AG04450 (cell line): ENCODE data around the gene RNF213. TPM values are rescaled to one million over a fixed set of nuclear protein-coding genes. Genes with fewer than 3 reads are reported as not detected.

Experiments used
- CTCF ChIA-PET: fragments of 300-600, 350-600 bp; formaldehyde crosslinking; extraction: SDS; loops from one replicate; lab custom pipeline; 2022; ENCODE audit warnings: antibody characterized with exemption, inconsistent platforms; lab: Charles Lee
- POLR2A ChIA-PET: fragments of 350-600 bp; formaldehyde crosslinking; extraction: SDS; loops from one replicate; lab custom pipeline; 2021; ENCODE audit warnings: antibody characterized with exemption, inconsistent platforms; lab: Yijun Ruan, JAX
- DNase-seq: peaks from one replicate; pipeline ENCODE4 v3.0.0-alpha.2; 2011; ENCODE audit warnings: low read depth, low spot score
- H3K27ac ChIP-seq: one replicate; pipeline ENCODE4 v1.5.1; 2012; ENCODE audit warnings: low read depth, low read length, control low read depth
- H3K27me3 ChIP-seq: one replicate; pipeline ENCODE4 v1.6.0; 2012; ENCODE audit warnings: low read length; ENCODE audit not compliant: control insufficient read depth, insufficient read depth
- H3K4me3 ChIP-seq: 2 replicates; pipeline ENCODE4 v1.5.1; 2011; ENCODE audit warnings: mild to moderate bottlenecking, low read depth, low read length, control low read depth
- H3K9me3 ChIP-seq: 2 replicates; pipeline ENCODE4 v1.5.1; 2012; ENCODE audit warnings: low read length; ENCODE audit not compliant: control insufficient read depth, insufficient read depth
- CTCF ChIP-seq: IDR thresholded peaks from 2 replicates; pipeline ENCODE4 v1.5.1; 2011; ENCODE audit warnings: low read depth, low read length, control low read depth, inconsistent platforms
- polyA plus RNA-seq: library from polyadenylated mRNA; depleted of rRNA; stranded (reverse); fragments of >200 nt; gene quantifications from 2 replicates; pipeline ENCODE4 v1.2.3, GENCODE V29; 2011

RNF213 gene
- polyA plus RNA-seq, 1 experiment: 46.8 TPM

- CTCF ChIA-PET: interaction anchor here (1.4 kb wide), 1 partner anchor 10 kb away, joined by 5 read pairs; no protein-coding TSS in a partner anchor
- no peak for TF ChIP-seq CTCF
- no peak for DNase-seq
- no peak overlapping the region for H3K4me3 ChIP-seq
- POLR2A ChIA-PET: no interaction called here
- no peaks in the 10 kb centered on the region; the same call in 1 of the 2 replicates for H3K9me3 ChIP-seq
- H3K27me3 ChIP-seq: peaks cover 8% of the 10 kb centered on the region
- H3K27ac ChIP-seq: no peak overlapping the region
Observed at GRCh38 chr17:80437532-80437931, 176.9 kb downstream of the RNF213 start.

GRCh38 chr17:80438806-80439205, 178.2 kb downstream of the RNF213 start:
- ChIA-PET POLR2A (no interaction called here), CTCF (interaction anchor here (1.4 kb wide), 1 partner anchor 11 kb away, joined by 5 read pairs; no protein-coding TSS in a partner anchor)
- Histone ChIP-seq H3K4me3 (no peak overlapping the region), H3K9me3 (no peaks in the 10 kb centered on the region; the same call in 1 of the 2 replicates), H3K27ac (no peak overlapping the region), H3K27me3 (peaks cover 18% of the 10 kb centered on the region)
- TF ChIP-seq CTCF: no peak
- no peak for DNase-seq

- CTCF ChIA-PET: no interaction called here
- POLR2A ChIA-PET: no interaction called here
Observed at GRCh38 chr17:80439499-80439898, 178.8 kb downstream of the RNF213 start.

GRCh38 chr17:80441133-80441578, 180.5 kb downstream of the RNF213 start:
- CTCF ChIA-PET: interaction anchor here (0.7 to 0.9 kb wide), 2 partner anchors 14 to 655 kb away, joined by 3 to 5 read pairs; no protein-coding TSS in a partner anchor
- POLR2A ChIA-PET: no interaction called here

More at GRCh38 chr17:80439499-80439898, 178.8 kb downstream of the RNF213 start:
- DNase-seq: no peak
- H3K27me3 ChIP-seq: peaks cover 24% of the 10 kb centered on the region
- H3K9me3 ChIP-seq: no peaks in the 10 kb centered on the region; the same call in 1 of the 2 replicates
- H3K27ac ChIP-seq: no peak overlapping the region
- H3K4me3 ChIP-seq: no peak overlapping the region
- TF ChIP-seq CTCF: no peak

More at GRCh38 chr17:80441133-80441578, 180.5 kb downstream of the RNF213 start:
- no peak overlapping the region for H3K27ac ChIP-seq
- no peak overlapping the region for H3K4me3 ChIP-seq
- no peak for TF ChIP-seq CTCF
- no peaks in the 10 kb centered on the region; the same call in 1 of the 2 replicates for H3K9me3 ChIP-seq
- H3K27me3 ChIP-seq: peaks cover 26% of the 10 kb centered on the region
- no peak for DNase-seq
